Stimulated activated CD8-positive, alpha-beta memory T cell treated with anti-CD3 and anti-CD28 coated beads, Interleukin-15, amount 100 ng/mL, for 24 hours (primary cell): ENCODE results near the gene PEX14.
"Not testable (repeated sequence)": the region's sequence is repeated elsewhere in the genome, so short reads cannot be mapped to it uniquely, and the experiment has no call there.

Experiments used
- DNase-seq: peaks from one replicate; pipeline ENCODE4 v3.0.0-alpha.2; 2020; ENCODE audit warnings: low read depth

PEX14 gene

DNA sequence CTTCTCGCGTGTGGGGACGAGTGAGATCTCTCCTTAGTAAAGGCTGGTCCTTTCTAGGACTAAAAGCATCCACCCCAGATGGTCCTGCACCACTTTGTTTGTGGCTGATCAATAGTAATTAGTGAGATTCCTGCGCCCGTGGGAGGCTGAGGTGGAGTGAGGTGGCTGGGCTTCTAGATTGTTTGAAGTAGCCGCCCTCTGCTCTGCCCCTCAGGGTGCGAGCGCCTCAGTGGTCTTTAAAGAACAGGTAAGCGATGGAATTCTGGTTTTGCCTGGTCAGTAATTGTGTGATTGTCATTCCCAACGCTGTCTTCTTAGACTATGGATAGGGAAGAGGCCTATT is 20.7 kb downstream of the PEX14 start:
- no peak for DNase-seq

DNA sequence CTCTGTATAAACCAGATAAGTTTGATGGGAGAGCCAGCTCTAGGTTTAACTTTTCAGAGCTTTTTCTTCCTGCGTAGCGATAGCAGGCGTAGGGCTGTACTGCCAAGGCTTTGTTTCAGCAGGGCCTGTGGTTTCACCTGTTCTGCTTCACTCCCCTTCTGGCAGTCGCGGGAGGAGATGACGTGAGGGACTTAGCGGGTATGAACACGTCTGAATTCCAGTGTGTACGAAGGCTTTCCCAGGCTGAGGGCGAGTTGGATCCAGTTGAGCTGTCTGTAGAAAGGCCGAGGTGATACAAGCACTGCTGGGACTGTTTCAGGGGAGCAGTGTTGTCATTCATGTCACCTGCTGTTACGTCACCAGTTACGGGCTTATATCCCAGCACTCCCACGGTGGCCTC is 21.2 kb downstream of the PEX14 start:
- DNase-seq = no peak

DNA sequence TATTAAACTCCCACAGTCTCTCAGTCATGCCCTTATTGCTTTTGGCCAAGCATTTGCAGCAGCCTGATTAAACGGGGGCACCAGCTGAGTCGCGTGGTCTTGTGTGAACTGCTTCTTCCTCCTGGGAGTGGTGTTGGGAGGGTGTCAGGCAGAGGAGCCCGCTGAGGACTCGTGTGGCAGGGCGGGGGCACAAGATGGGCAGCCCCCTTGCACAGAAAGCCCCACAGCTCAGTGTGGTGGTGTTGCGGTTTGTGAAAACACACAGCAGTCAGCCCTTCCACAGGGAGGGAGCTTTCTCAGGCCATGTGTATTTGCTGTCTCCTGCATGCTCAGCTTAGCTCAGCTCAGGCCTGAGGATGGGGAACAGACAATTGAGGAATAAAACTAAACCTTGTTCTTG is 22.4 kb downstream of the PEX14 start:
- DNase-seq = no peak

DNA sequence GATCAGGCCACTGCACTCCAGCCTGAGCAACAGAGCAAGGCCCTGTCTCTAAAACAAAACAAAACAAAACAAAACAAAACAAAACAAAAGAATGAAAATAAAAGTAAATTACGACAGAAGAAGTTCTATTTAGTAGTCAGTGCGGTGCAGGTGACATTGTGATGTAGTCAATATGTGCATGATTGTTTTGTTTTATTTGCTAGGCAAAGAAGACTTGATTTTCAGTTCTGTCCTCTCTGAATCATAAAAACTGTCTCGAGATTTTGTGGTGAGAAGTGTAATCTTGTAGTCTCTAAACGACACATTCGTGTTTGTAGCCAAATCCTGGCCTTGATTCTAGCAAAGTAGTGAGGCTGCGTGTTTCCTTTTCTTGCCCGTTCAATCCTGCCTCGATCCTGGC is 23.5 kb downstream of the PEX14 start:
- no peak for DNase-seq

DNA sequence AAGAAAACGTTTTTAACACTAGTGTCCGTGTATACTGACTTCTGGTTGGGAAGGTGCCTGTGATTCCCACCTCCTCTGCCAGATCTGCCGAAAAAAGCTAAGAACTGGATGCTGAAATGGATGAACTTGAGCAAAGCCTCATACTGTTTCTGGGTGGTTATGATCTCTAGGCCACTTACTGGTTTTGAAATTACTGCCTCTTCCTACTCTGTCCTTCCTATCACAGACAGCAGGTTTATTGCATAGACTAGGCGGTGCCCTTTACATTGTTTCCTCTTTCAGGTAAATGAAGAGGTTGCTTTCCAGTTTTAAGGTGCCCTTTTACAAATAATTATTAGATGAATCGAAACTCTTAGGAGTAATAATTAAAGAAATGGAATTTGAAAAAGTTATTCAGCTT is 27.5 kb downstream of the PEX14 start:
- DNase-seq = no peak

DNA sequence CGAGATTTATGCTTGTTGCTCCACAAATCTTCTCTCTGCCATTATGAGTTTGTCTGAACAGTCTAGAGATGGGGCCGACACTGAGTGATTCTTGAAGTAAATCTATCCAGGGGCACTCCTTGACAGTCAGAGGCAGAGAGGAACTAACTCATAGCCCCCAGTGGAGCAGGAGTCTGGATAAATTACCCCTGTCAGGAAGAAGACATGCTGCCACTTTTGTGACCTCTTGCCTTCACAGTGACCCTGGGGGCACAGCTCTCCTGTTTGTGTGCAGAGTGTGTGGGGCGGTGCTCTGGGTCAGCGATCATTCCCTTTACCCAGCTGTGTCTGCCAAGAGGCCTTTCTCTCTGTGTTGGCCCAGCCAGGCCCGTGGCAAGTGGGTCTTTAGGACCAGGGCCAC is 29.5 kb downstream of the PEX14 start:
- DNase-seq = no peak

DNA sequence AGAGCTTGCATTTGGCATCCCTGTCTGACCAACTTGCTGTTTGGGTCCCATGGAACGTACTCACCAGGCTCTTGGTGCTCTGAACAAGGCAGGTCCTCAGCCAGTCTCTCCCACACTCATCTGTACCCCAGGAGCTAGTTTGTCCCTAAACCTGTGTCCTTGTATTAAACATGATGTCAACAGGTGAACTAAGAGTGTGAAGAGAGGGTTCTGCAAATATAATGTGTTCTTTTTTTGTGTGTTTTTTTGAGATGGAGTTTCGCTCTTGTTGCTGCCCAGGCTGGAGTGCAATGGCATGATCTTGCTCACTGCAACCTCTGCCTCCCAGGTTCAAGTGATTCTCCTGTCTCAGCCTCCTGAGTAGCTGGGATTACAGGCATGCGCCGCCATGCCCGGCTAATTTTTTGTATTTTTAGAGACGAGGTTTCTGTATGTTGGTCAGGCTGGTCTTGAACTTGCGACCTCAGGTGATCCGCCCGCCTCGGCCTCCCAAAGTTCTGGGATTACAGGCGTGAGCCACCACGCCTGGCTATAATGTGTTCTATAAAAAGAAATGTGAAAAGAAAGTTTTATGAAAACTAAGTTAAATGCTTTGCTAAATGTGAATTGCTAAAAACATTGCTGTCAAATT is 31.4 kb downstream of the PEX14 start:
- DNase-seq = not testable (repeated sequence)

DNA sequence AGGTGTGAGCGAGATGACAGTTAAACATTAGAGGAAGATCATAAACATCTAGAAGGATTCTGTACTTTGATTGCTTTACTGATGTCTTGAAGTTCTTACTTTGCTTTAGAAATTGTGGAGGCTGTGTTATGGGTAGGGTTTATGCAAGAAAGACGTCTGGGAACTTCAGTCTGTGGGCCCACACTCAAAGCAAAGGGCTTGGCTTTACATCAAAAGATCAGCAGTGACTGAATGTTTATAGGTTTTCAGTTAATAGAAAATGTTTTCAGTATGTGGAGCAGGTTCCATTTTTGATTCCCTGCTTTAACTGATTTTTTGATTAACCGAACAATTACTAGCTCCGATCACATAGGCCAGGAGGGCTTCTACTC is 31.9 kb downstream of the PEX14 start:
- DNase-seq = no peak

DNA sequence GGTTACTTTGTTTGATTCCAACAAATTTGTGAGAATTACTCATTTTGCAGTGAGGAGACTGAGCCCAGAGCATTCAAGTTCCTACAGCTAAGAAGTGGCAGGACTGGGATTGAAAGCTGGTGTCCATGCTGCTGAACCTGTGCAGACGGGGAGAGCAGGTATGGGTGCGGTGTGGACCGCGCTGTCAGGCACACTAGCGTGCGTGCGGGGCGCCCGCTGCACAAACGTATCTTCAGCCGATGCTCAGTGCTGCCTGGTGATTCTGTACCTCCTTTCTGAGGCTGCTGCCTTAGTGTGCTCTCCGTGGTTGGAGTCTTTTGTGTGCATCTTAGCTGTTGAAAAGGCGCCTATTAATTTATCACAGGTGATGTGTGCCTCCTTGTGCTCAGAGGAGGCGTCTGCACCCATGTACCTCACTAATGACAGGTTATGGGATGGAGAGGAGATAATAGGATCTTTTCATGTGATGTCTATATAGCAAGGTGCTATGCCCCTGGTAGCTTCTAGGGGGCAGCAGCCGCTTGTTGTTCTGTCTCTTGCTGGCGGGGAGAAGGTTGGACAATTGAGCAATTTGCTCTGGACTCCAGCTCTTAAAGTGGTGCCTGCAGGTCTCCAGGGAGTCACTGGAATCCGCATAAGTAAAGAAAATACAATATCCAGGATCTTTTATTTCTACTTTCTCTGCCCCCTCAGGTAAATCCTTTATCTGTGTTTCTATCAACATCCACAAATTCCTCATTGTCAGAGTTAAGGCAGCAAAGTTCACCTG is 32.5 kb downstream of the PEX14 start:
- DNase-seq = no peak

DNA sequence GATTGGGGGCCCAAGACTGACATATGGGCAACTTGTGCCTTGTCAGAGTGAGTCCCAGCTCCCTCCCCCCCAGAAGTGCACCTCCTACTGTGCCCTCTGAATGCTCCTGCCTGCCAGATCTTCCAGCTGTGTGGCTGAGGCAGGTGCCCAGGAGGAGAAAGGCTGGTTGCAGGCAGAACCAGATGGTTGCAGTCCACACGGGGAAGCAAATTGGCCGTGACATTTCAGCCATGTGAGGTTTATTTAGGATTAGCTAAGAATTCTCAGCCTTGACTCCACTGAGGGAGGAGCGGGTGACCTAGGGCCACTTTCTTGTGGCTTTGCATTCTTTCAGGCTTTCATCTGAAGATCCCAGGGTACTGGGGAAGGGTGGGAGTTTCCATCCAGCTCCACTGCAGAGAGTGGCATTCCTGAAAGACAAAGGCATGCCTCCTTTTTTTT is 33.8 kb downstream of the PEX14 start:
- DNase-seq = no peak

DNA sequence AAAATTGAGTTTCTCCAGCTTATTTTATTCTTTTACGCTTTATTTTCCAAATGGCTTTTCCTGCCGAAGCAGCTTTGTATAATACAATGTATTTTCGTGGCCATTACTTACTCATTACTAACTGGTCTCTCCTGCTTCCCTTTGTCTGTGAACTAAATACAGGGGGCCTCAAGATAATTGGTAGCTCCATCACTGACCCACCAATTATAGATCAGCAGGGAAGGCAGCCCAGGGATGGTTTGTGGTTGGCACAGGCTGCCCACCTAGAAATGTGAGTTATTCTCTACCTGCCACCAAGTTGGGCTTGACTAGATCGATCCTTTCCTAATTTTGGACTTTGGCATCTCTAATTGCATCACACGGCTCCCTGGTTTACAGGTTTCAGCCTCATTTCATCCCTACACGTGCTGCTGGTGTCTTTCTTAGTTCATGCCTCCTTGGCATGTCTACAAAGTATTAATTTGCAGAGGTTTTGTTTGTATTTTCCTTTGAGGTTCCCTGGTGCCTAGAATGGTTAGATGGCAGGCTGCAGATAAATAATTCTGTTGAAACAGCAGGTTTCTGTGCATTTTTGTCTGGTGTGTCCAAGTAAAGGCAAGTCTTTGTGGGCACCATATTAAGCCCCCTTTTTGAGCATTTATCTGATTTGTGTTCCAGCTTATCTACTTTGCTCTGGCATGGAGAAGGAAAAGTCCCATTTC is 35.2 kb downstream of the PEX14 start:
- DNase-seq = no peak

DNA sequence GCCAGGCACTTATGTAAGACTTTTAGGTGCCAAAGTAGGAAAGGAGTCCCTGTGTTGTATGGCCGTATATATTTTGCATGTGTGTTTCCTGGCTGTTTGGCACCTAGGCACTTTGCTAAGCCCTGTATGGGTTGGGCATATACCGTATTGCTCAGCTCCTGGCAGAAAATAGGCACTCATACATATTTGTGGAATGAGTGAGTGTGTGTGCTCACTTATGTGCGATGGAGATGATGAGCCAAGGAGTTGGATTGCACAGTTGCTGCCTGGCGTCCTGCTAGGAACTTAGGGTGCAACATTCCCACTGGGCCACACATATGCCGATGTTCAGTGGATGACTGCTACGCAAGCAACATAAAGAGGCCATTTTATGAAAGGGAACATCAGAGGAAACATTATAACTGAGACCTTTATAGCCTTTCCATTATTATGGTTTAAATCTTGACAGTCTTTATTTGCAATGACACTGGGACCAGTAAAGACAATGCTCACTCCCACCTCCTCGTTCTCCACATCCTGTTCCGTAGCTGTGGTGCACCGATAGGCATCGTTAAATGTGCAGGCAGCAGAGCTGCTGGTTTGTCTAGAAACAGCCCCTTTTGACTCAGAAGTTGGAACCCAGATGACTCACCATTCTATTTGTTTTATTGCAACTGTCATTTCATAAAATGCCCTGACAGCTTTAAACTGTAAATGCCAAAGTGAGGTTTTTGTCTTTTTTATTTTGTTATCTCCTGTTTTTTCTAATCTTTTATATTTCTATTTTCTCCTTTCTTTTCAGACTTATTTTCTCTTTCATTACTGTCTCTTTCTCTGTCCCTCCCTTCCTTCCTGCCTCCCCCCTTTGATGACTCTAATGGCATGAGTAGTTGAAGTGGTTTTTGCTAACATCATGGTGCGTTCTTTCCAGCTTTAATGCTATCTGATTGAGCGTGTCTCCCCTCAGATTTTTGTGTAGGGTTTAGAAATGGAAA is 36.1 kb downstream of the PEX14 start:
- peak; percentile 33 for DNase-seq

DNA sequence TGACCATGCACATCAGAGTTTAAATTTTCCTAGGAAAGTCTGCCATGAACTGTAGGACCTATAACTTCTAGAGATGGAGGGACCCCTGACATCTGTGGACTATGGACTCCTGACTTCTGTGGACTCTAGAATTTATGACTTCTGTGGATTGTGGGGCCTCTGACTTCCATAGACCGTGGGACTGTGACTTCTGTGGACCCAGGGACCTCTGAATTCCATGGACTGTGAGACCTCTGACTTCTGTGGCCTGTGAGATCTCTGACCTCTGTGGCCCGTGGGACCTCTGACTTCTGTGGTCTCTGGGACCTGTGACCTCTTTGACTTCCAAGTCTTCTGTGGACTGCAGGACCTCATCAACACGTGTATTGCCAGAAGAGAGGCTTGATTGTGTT is 36.7 kb downstream of the PEX14 start:
- DNase-seq = no peak

DNA sequence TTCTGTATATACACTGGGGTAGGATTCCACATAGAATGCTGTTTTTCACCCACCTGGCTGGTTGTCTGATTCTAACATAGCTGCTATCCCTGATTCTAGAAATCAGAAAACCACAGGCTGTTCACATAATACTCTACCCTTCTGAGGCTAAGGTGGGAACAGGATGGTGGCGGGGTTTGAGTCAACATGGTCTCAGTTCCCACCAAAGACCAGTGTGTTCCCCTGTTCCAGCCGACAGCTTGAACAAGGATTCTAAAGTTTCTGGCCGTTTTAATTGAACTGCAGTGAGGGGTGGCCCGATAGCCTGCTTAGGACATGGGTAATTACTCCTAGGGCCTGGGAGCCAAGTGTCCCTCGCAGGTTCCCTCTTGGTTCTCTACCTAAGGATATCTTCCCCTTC is 38.4 kb downstream of the PEX14 start:
- no peak for DNase-seq

DNA sequence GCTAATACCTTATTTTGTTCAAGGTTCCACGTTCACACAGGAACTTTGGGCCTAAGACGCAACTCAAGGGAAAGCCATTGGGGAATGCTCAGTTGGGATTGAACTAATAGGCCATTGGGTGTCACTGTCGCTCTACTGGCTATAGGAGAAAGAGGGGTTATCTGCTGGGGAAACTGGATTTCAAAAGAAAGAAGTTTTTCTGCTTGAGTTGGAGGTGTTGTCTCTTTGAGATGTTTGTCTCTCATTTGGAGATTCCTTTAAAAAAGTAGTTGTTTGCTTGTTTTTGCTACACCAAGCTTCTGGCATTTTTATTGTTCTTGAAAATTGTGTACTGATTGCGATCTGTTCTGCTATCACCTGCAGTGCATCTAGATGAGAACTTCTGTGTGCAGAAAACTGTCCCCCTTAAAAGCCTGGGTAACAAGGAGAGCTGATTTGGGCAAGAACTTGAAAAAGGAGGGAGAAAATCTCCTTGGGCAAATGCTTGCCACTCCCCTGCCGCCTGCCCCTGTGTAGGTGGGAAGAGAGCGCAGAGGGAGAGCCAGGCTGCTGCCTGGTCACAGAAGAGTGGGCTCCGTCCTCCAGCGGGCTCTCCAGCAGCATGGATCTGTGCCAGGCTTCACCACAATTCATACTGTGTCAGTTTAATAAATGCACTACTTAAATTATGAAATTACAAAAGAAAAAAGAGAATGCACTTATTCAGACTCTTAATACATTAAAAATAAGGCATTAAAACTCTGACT is 39.9 kb downstream of the PEX14 start:
- no peak for DNase-seq

DNA sequence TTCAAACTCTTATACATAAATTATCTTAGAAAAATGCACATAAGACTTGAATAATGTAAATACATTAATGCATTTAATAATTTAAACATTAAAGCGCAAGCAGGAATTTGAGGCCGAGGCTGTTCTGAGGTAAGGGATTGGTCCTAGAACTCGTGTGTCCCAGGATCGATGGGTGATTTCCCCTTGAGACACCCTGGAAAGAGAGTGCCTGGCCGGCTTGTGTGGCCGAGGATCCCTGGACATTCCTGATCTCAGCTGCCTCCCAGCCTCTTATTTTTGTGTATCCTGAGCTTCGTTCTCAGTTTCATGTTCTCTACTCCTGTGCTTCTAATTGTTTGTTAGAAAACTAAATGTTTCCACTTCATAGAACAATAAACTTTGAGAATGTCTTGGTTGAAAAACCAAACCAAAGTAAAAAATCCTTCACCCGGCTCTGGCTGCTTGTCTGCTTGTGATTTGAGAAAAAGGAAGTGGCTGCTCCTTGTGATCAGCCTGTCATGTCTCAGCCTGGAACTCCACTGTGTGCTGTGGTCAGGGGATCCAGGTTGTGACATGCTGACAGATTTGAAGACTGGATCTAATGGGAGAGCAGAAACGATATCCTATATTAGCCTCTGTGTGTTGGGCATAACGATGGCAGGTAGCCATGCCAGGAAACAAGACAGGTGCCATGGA is 40.7 kb downstream of the PEX14 start:
- no peak for DNase-seq

DNA sequence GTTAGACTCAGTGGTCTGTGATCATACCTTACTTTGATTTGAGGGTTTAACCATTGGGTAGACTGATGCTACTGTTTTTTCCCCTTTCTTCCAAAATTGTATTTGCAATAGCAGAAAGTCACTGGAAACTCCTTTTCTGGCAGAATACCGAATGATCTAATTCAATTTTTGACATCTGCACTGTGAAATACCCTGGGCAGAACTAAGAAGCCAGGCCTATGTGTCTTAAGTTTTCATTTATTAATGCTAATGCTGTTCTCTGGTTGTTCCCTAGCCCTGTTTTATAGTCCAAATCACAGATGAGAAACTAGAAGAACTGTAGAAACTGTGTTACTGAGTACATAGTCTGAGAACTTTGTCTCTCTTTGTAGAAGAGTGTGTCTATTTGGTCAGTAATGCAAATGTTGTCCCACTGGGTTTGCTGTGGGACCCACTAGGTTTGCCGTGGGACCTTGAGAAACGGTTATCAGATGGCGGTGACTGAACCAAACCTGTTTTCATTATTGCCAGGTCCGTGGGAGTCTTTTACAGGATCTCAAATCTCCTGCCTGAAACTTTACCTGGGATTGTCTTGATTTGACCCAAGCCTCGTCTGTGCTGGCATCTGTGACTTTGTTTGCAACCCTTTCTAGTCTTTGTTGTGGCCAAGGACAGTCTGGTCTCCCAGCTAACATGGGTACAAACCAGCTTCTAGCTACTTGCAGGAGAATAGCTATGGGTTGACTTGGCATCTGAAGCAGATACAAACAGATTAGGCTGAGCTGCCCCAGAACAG is 41.4 kb downstream of the PEX14 start:
- DNase-seq = no peak

DNA sequence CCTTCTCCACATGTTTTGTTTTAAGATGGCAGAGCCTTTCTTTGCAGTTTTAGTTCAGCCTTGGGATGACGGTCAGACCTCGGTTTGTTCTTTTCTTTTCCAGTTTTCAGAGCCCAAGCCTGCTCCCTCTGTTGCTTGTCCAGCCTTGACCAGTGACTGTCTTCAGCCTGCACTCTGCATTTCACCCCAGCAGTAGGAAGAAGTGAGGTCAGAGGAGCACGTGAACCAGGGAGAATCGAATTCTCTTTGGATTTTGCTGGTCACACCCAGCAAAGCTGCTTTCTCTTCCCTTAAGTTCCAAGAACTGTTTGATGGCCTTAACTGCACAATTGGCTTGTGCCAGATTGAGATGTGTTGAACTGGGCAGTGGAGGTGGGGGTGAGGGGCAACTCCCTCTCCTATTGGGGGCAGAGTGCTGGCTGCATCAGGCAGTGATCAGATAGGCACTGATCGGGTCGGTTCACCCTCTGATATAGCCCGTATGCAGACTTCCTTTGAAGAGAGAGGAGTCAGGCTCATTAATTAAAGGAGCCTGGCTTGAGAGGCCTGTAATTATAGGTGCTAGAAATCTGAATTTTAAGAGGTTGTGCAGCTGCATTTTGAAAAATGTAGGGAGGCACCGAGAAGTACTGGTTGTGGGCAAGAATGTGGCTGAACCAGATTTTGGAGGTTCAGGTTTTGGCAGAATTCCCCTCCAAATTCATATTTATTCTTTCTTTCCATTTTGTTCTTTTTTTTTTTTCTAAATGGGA is 42.4 kb downstream of the PEX14 start:
- DNase-seq = no peak

DNA sequence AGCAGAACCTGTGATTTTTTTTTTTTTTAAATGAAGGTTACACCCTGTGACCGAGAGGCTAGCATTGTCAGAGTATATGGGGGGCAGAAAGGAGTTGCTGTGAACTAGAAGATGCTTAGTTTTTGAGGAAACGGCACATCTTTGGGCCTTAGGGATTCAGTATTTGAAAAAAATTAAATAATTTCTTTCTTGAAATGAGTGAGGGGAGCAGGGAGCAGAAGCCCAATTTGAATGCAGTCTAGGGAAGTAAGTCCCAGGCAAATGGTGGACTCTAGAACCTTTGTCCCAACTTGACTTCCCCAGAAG is 42.9 kb downstream of the PEX14 start:
- DNase-seq = no peak

DNA sequence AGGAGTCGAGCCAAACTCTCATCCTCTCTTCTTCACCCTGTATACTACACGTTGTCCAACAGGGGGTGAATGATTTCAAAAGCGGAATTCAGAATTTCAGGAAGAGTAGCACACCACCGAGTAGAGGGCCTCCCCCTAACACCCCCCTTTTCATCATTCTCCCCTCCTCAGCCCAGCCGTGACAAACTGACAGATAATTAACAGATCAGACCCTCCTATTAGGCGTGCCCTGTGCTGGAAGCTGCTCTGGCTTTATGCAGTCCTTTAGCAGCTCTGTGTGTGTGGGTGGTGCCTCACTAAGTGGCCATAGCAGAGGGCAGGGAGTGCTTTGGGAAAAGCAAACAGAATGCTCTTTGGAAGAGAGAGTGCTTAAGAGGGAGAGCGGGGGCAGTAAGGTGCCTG is 44.3 kb downstream of the PEX14 start:
- no peak for DNase-seq
